ENCODE data around the gene PPP2R5C.

GRCh38 chr14:101758913-101759593, 2.5 kb upstream of the PPP2R5C start:
- TF ChIP-seq, protein P1, sequence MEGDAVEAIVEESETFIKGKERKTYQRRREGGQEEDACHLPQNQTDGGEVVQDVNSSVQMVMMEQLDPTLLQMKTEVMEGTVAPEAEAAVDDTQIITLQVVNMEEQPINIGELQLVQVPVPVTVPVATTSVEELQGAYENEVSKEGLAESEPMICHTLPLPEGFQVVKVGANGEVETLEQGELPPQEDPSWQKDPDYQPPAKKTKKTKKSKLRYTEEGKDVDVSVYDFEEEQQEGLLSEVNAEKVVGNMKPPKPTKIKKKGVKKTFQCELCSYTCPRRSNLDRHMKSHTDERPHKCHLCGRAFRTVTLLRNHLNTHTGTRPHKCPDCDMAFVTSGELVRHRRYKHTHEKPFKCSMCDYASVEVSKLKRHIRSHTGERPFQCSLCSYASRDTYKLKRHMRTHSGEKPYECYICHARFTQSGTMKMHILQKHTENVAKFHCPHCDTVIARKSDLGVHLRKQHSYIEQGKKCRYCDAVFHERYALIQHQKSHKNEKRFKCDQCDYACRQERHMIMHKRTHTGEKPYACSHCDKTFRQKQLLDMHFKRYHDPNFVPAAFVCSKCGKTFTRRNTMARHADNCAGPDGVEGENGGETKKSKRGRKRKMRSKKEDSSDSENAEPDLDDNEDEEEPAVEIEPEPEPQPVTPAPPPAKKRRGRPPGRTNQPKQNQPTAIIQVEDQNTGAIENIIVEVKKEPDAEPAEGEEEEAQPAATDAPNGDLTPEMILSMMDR (conservative IDR thresholded peaks at IDR 0.05 in 1 of 2, IDR thresholded peaks at IDR 0.05 in 1 of 2; ENCODE audit: extremely low read depth in 1 of 2, insufficient read depth in 1 of 2, low read depth in 1 of 2, low read length in 2 of 2): no peak
- TF ChIP-seq EZH2 (IDR thresholded peaks at IDR 0.05; ENCODE audit: borderline replicate concordance, low read length): no peak
